Neural progenitor cell (in vitro differentiated cells): ENCODE measurements around the gene ST3GAL4. TPM values are rescaled to one million over a fixed set of nuclear protein-coding genes. Genes with fewer than 3 reads are reported as not detected.

Source experiments
- DNase-seq: peaks from one replicate; pipeline ENCODE4 v3.0.0-alpha.2; 2016; ENCODE audit warnings: low spot score
- H2AFZ ChIP-seq: fragments of 200-600 bp; sonication (generic); replicated peaks from 2 replicates; pipeline ENCODE4 v1.6.1; 2016; ENCODE audit warnings: antibody characterized with exemption
- H3F3A ChIP-seq: fragments of 200-600 bp; sonication (generic); 2 replicates; pipeline ENCODE4 v1.6.1; 2016; ENCODE audit warnings: antibody characterized with exemption, low read depth
- H3K27ac ChIP-seq: fragments of 200-600 bp; sonication (generic); 2 replicates; pipeline ENCODE4 v1.5.1; 2016; ENCODE audit warnings: mild to moderate bottlenecking
- H3K27me3 ChIP-seq: fragments of 200-600 bp; sonication (generic); 2 replicates; pipeline ENCODE4 v1.6.1; 2016; ENCODE audit warnings: mild to moderate bottlenecking, moderate library complexity
- H3K36me3 ChIP-seq: fragments of 200-600 bp; sonication (generic); 2 replicates; pipeline ENCODE4 v1.5.1; 2016
- H3K4me1 ChIP-seq: fragments of 200-600 bp; sonication (generic); 2 replicates; pipeline ENCODE4 v1.6.1; 2016; ENCODE audit warnings: mixed run types
- H3K4me2 ChIP-seq: fragments of 200-600 bp; sonication (generic); 2 replicates; pipeline ENCODE4 v1.6.1; 2016
- H3K4me3 ChIP-seq: fragments of 200-600 bp; sonication (generic); 2 replicates; pipeline ENCODE4 v1.5.1; 2016
- H3K79me2 ChIP-seq: fragments of 200-600 bp; sonication (generic); 2 replicates; pipeline ENCODE4 v1.6.1; 2016; ENCODE audit warnings: low read depth
- H3K9ac ChIP-seq: fragments of 200-600 bp; sonication (generic); 2 replicates; pipeline ENCODE4 v1.6.1; 2016
- H3K9me3 ChIP-seq: fragments of 200-600 bp; sonication (generic); 2 replicates; pipeline ENCODE4 v1.5.1; 2016; ENCODE audit warnings: low read depth
- H4K20me1 ChIP-seq: fragments of 200-600 bp; sonication (generic); 2 replicates; pipeline ENCODE4 v1.6.1; 2016; ENCODE audit warnings: low read depth
- H3K27ac Mint-ChIP-seq: 3 replicates; pipeline ENCODE4 v1.8.0; 2021; ENCODE audit warnings: mixed read lengths
- H3K27me3 Mint-ChIP-seq: 2 replicates; pipeline ENCODE4 v1.8.0; 2022; ENCODE audit warnings: low read depth, mild to moderate bottlenecking, inconsistent platforms, moderate library complexity, mixed read lengths; ENCODE audit not compliant: insufficient read depth
- H3K36me3 Mint-ChIP-seq: 3 replicates; pipeline ENCODE4 v1.8.0; 2021; ENCODE audit warnings: mixed read lengths
- H3K4me1 Mint-ChIP-seq: 3 replicates; pipeline ENCODE4 v1.8.0; 2021; ENCODE audit warnings: mixed read lengths
- H3K4me3 Mint-ChIP-seq: 3 replicates; pipeline ENCODE4 v1.8.0; 2021; ENCODE audit warnings: mild to moderate bottlenecking, moderate library complexity, mixed read lengths
- H3K9me3 Mint-ChIP-seq: 3 replicates; pipeline ENCODE4 v1.8.0; 2020; ENCODE audit warnings: mixed read lengths
- EZH2 ChIP-seq: fragments of 200-600 bp; sonication (generic); IDR thresholded peaks from 2 replicates; pipeline ENCODE4 v1.6.1; 2017; ENCODE audit warnings: antibody characterized with exemption, mild to moderate bottlenecking, moderate library complexity
- EZH2phosphoT487 ChIP-seq: fragments of 200-600 bp; sonication (generic); IDR thresholded peaks from 2 replicates; pipeline ENCODE4 v1.6.1; 2017; ENCODE audit warnings: antibody characterized with exemption
- total RNA-seq: library from RNA; depleted of rRNA; stranded (reverse); fragments of >200 nt; gene quantifications from 2 replicates; pipeline ENCODE4 v1.2.3, GENCODE V29; 2015; ENCODE audit warnings: low replicate concordance
- TF ChIP-seq, protein P1 (sequence below): fragments of 200-600 bp; sonication (generic); IDR thresholded peaks from 2 replicates; pipeline ENCODE4 v1.5.1; 2017; ENCODE audit warnings: antibody characterized with exemption, mild to moderate bottlenecking

ST3GAL4 gene
- total RNA-seq, 1 donor from 2014 or later, result 13.0 TPM

DNA sequence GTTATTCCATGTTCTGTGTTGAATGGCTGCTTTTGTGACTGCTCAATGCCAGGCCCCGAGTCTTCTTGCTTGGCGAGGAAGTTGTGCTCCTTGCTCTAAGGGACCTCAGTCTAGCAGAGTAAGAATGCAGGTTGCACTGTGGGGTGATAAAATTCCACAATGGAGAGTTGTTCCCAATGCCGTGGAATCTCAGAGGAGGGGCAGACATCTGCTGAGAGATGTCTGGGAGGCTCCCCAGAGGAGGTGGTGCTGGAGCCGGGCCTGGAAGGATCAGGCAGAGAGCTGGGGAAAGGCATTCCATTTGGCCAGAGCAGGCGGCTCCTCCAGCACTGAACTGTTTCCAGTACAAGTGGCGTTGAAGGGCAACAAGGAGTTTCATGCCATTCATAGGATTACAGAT lies 55.2 kb downstream of the ST3GAL4 start:
- no peak overlapping the region for H3K4me3 Mint-ChIP-seq
- Histone ChIP-seq H3F3A (peaks cover under 1% of the 10 kb centered on the region), H3K4me2 (no peak overlapping the region), H2AFZ (no peak overlapping the region), H3K4me3 (no peak overlapping the region), H3K36me3 (no peaks in the 10 kb centered on the region), H3K4me1 (no peaks in the 10 kb centered on the region), H3K9ac (no peak overlapping the region), H3K79me2 (no peaks in the 10 kb centered on the region), H3K27me3 (no peaks in the 10 kb centered on the region), H3K27ac (no peak overlapping the region), H4K20me1 (no peaks in the 10 kb centered on the region), H3K9me3 (no peaks in the 10 kb centered on the region)
- peaks cover 10% of the 10 kb centered on the region for H3K4me1 Mint-ChIP-seq
- H3K9me3 Mint-ChIP-seq, result no peaks in the 10 kb centered on the region
- no peak for DNase-seq
- TF ChIP-seq EZH2phosphoT487, result no peak
- TF ChIP-seq EZH2, result no peak
- TF ChIP-seq, protein P1, sequence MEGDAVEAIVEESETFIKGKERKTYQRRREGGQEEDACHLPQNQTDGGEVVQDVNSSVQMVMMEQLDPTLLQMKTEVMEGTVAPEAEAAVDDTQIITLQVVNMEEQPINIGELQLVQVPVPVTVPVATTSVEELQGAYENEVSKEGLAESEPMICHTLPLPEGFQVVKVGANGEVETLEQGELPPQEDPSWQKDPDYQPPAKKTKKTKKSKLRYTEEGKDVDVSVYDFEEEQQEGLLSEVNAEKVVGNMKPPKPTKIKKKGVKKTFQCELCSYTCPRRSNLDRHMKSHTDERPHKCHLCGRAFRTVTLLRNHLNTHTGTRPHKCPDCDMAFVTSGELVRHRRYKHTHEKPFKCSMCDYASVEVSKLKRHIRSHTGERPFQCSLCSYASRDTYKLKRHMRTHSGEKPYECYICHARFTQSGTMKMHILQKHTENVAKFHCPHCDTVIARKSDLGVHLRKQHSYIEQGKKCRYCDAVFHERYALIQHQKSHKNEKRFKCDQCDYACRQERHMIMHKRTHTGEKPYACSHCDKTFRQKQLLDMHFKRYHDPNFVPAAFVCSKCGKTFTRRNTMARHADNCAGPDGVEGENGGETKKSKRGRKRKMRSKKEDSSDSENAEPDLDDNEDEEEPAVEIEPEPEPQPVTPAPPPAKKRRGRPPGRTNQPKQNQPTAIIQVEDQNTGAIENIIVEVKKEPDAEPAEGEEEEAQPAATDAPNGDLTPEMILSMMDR, result no peak
- H3K27ac Mint-ChIP-seq, result peak overlapping the region; percentile 50
- peaks cover 7% of the 10 kb centered on the region for H3K36me3 Mint-ChIP-seq
- no peaks in the 10 kb centered on the region for H3K27me3 Mint-ChIP-seq

DNA sequence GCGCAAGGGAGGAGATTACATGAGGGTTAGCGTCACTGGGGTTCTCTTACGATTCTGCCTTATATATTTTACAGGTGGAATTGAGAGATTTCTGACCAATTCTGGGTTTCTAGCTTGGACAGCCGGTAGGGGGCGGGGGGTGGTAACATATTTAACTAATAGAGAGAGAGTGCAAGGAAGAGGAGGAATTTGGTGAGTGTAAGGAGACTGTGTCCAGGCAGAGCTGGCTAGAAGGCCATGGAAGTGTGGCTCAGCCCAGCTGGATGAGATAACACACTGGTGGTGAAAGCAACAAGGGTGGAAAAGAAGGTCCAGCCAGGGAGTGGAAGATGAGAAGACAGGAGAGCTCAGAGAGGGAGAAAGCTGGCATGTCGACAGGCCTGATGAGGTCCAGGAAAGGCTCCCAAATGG lies 56.5 kb downstream of the ST3GAL4 start:
- Mint-ChIP-seq H3K4me1 (peaks cover 10% of the 10 kb centered on the region), H3K36me3 (peaks cover 12% of the 10 kb centered on the region), H3K27ac (no peak overlapping the region), H3K27me3 (no peaks in the 10 kb centered on the region), H3K9me3 (no peaks in the 10 kb centered on the region), H3K4me3 (no peak overlapping the region)
- no peaks in the 10 kb centered on the region for H3K79me2 ChIP-seq
- H3K27me3 ChIP-seq, result peaks cover 4% of the 10 kb centered on the region
- peaks cover 4% of the 10 kb centered on the region for H3K4me1 ChIP-seq
- no peak for TF ChIP-seq EZH2
- no peak for TF ChIP-seq EZH2phosphoT487
- TF ChIP-seq, protein P1, result peak; percentile 44
- no peak overlapping the region for H3K4me3 ChIP-seq
- H2AFZ ChIP-seq, result no peak overlapping the region
- no peaks in the 10 kb centered on the region for H3K9me3 ChIP-seq
- H3K4me2 ChIP-seq, result no peak overlapping the region
- DNase-seq, result no peak
- H3K36me3 ChIP-seq, result no peaks in the 10 kb centered on the region
- no peak overlapping the region for H3K9ac ChIP-seq
- no peak overlapping the region for H3K27ac ChIP-seq
- H3F3A ChIP-seq, result peaks cover 7% of the 10 kb centered on the region
- no peaks in the 10 kb centered on the region for H4K20me1 ChIP-seq

DNA sequence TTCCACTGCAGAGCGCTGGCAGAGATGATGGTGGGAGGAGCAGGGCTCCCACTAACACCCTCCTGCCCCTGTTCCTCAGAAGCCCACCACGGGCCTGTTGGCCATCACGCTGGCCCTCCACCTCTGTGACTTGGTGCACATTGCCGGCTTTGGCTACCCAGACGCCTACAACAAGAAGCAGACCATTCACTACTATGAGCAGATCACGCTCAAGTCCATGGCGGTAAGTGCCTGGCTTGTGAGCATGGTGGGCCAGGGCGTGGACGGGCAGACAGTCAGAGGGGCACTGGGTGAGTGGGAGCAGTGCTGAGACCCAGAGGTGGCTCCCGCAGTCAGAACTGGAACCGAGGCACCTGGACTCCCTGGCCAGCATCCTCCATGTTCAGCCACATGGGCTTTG lies 57.9 kb downstream of the ST3GAL4 start:
- Histone ChIP-seq H3K4me1 (peaks cover 4% of the 10 kb centered on the region), H3K9me3 (no peaks in the 10 kb centered on the region), H2AFZ (no peak overlapping the region), H4K20me1 (no peaks in the 10 kb centered on the region), H3K9ac (no peak overlapping the region), H3F3A (peaks cover 7% of the 10 kb centered on the region), H3K27me3 (peaks cover 9% of the 10 kb centered on the region), H3K27ac (no peak overlapping the region), H3K4me2 (no peak overlapping the region), H3K79me2 (no peaks in the 10 kb centered on the region), H3K4me3 (no peak overlapping the region), H3K36me3 (no peaks in the 10 kb centered on the region)
- DNase-seq, result no peak
- peaks cover 10% of the 10 kb centered on the region for H3K4me1 Mint-ChIP-seq
- H3K4me3 Mint-ChIP-seq, result no peak overlapping the region
- H3K27ac Mint-ChIP-seq, result no peak overlapping the region
- H3K9me3 Mint-ChIP-seq, result no peaks in the 10 kb centered on the region
- H3K36me3 Mint-ChIP-seq, result peaks cover 9% of the 10 kb centered on the region
- H3K27me3 Mint-ChIP-seq, result no peaks in the 10 kb centered on the region
- TF ChIP-seq EZH2, result no peak
- TF ChIP-seq, protein P1, result no peak
- TF ChIP-seq EZH2phosphoT487, result no peak
